Epithelial cell of prostate (primary cell): ENCODE results near the gene POU2F1.
"Not testable (repeated sequence)": the region's sequence is repeated elsewhere in the genome, so short reads cannot be mapped to it uniquely, and the experiment has no call there.

ENCODE experiments used
- DNase-seq: peaks from one replicate; pipeline ENCODE4 v3.0.0-alpha.2; 2011; ENCODE audit warnings: low read depth, low spot score
- H3K27ac ChIP-seq: fragments of 450-650 bp; 2 replicates; pipeline ENCODE4 v1.5.1; 2017; ENCODE audit warnings: mild to moderate bottlenecking

Gene POU2F1

DNA sequence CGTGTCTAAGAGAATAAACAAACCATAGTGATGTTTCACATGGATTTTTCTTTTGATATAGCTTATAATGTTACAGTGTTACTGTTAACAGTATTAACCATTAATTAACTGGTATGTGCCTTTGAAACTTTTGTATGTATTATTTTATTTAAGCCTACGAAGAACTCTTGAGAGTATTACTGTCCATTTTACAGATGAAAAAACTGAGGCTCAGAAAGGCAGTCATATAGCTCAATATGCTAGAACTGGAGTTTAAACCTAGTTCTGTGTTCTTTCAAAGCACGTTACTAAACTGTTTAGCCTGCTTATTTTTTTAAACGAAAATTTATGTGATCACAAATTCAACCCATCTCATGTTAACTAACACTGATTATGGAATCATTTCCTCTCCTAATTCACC, 83.5 kb downstream of the POU2F1 start:
- no peak overlapping the region for H3K27ac ChIP-seq
- DNase-seq = no peak

DNA sequence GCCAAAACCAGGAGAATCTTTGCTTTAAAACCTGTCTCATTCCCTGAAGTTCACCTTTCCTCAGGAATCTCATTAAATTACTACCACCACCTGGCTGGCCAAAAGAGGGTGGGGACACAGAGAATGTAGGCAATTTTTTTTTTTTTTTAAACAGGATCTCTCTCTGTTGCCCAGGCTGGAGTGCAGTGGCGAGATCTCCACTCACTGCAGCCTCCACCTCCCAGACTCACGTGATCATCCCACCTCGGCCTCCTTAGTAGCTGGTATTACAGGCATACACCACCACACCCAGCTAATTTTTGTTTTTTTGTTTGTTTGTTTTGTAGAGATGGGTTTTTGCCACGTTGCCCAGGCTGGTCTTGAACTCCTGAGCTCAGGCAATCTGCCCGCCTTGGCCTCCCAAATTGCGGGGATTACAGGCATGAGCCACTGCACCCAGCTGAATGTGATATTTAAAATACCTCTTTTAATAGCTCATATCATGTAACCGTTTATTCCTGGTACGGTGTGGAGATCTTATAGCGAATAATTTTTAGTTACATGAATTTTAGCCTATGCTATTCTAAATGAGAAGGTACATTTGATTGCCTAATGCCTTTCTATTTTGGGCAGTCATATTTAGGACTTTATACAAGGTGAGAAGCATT, 84.5 kb downstream of the POU2F1 start:
- H3K27ac ChIP-seq = peak overlapping the region; percentile 27

GRCh38 chr1:167305706-167306277, 85.1 kb downstream of the POU2F1 start:
- DNase-seq = no peak
- peak overlapping the region; percentile 27 for H3K27ac ChIP-seq

More for the DNA sequence above, 84.5 kb downstream of the POU2F1 start:
- DNase-seq = no peak

DNA sequence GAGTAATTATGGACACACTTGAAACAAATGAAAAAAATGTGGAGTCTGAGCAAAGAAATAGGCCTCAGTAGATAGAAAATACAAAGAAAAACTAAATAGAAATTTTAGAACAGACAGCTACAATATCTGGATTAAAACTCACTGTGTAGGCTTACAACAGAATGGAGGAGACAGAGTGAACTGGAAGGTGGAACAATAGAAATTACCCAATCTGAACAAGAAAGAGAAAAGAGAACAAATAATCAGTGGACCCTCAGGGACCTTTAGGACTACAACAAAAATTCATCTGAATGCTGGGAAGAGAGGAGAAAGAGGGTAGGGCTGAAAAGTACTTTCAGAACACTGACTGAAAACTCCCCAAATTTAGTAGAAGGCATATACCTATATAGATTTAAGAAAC, 90.0 kb downstream of the POU2F1 start:
- DNase-seq = no peak
- no peak overlapping the region for H3K27ac ChIP-seq

GRCh38 chr1:167312871-167313270, 92.2 kb downstream of the POU2F1 start:
- no peak for DNase-seq
- no peak overlapping the region for H3K27ac ChIP-seq

DNA sequence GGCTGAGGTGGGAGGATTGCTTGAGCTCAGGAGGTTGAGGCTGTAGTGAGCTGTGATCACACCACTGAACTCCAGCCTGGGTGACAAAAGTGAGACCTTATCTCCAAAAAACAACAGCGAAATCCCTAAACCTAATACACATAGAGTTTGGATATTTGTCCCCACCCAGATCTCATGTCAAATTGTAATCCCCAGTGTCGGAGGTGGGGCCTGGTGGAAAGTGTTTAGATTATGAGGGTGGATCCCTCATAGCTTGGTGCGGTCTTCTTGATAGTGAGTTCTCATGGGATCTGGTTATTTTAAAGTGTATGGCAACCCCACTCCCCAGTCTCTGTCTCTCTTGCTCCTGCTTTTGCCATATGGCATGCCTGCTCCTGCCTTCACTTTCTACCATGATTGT, 94.0 kb downstream of the POU2F1 start:
- no peak overlapping the region for H3K27ac ChIP-seq
- no peak for DNase-seq

- no peak for DNase-seq
Observed at GRCh38 chr1:167317463-167317862, 96.8 kb downstream of the POU2F1 start.

DNA sequence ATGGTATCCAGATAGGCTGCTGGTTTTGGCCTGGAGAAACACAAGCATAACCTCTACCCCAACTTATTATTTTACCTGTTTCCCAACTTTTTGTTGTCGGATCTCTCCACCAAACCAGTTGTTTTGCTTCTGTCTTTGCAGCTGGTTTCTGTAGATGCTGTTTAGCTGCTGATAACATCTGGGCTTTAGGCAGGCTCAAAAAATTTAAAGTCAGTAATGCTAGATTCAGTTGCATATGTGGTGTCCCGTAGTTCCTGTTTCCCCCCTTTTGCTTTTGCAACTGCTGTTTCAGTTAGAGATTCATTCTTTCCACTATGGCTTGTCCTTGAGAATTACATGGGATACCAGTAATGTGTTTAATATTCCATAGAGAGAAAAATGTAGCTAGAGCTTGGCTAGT, 98.5 kb downstream of the POU2F1 start:
- DNase-seq, H3K27ac ChIP-seq: not testable (repeated sequence)

More at GRCh38 chr1:167317463-167317862, 96.8 kb downstream of the POU2F1 start:
- no peak overlapping the region for H3K27ac ChIP-seq

GRCh38 chr1:167322483-167322882, 101.8 kb downstream of the POU2F1 start:
- no peak for DNase-seq
- H3K27ac ChIP-seq = no peak overlapping the region

DNA sequence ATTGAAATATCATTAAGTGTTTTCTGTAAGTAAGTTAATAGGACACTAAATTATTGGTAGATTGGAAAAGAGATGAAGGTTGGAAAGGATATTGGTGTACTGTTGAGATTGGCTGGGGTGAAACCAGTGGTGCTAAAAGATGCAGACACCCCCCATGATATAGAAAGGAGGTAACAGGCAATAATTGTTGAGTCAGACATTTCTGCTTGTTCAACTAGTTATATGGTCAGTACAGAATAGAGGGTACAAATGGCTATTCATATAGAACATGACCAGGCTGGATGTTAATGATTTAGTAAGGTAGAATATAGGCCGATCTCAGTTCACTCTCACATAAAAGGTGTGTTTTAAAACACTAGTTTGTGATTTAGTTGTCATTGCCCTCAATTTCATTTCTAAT, 104.5 kb downstream of the POU2F1 start:
- no peak for DNase-seq
- no peak overlapping the region for H3K27ac ChIP-seq

DNA sequence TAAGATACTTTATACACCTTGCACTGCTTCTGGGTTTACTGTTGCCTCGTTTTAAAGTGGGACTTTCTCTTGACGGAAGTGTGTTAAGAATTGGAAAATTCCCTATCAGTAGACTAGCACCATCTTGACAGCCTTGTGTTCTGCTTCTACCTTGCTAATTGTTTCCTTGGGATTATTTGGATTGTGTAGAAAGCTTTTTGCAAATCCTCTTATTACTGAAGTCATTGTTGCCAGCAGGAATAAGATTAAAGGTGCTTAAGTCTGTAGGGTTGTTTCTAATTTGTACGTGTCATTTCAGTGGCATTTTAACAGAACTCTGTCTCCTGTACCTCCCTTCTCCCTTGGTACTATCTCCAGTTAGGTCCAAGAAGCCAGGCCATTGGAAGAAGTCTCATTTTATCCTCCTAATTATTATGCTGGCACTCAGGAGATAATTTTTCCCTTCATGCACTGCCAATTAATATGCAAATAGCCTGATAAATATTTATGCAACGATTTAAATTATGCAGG, 107.7 kb downstream of the POU2F1 start:
- no peak overlapping the region for H3K27ac ChIP-seq
- no peak for DNase-seq

DNA sequence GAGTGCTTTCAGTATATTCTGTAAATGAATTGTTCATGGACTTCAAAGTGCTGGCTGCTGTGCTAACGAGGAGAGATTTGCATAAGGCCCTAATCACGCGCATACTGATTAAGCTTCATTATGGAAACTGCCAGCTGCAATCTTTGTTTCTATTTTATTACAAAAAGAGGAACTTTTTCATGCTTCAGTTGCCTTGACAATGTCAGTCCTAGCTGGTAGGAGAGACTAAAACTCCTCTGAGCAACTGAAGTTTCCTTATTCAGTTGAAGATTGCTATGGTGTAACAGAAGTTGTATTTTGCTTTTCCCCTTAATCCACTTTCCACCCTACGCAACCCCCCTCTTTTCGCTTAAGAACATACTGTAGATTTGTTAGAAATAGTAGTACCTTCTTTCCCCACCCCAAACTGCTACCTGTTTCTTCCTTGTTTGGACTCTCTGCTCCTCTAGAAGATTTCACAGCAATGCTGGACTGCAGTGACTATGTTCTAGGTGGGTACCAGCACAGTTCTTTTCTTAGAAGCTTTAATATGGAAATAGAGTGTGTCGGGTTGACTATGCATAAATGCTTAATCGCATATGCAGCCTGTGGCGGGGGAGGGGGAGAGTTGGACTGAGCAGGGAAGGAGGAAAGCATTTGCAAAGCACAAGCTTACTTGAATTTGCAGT, 108.3 kb downstream of the POU2F1 start:
- no peak overlapping the region for H3K27ac ChIP-seq
- no peak for DNase-seq

- DNase-seq = no peak
- no peak overlapping the region for H3K27ac ChIP-seq
Observed at GRCh38 chr1:167330601-167331293, 110.1 kb downstream of the POU2F1 start.

- H3K27ac ChIP-seq = no peak overlapping the region
- no peak for DNase-seq
Observed at GRCh38 chr1:167331650-167332049, 111.0 kb downstream of the POU2F1 start.

DNA sequence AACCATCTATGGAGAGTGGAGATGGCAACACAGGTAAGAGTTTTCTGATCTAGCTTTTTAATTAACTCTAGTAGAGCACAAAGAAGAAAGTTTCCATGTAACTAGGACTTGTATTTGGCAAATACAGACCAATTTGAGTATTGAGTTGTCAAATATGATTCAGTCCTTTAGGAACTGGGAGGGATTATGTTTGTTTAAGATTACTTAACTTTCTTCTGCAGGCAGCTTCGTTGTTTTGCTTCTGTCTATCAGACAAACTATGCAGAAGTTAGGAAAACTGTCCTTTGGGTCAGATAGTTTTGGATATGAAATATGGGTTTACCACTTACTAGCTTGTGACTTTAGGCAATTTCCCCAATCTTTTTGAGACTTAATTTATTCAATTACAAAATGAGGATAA, 111.8 kb downstream of the POU2F1 start:
- H3K27ac ChIP-seq = no peak overlapping the region
- DNase-seq = no peak

DNA sequence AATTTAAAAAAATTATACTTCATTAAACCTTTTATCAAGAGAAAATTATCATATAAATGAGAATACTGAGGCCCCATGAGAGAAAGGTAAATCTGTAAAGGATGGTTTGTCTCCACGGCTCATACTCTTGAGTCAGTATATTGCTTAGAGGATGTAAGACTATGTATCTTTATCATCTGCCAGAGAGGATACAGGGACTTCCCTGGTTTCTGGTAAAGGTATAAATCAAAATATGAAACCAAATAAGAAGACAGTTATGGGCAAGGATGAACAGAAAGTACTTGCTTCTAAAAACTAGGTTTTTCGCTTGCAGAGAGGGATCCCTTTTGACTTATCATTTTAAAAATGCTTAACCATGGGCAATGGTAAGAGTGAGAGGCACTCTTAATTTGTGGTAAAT, 112.4 kb downstream of the POU2F1 start:
- no peak for DNase-seq
- H3K27ac ChIP-seq = no peak overlapping the region

- DNase-seq = no peak
Observed at GRCh38 chr1:167333703-167334102, 113.0 kb downstream of the POU2F1 start.

GRCh38 chr1:167339405-167339804, 118.7 kb downstream of the POU2F1 start:
- no peak overlapping the region for H3K27ac ChIP-seq
- no peak for DNase-seq

More at GRCh38 chr1:167333703-167334102, 113.0 kb downstream of the POU2F1 start:
- H3K27ac ChIP-seq = no peak overlapping the region

- no peak overlapping the region for H3K27ac ChIP-seq
- no peak for DNase-seq
Observed at GRCh38 chr1:167342846-167343245, 122.2 kb downstream of the POU2F1 start.

- no peak overlapping the region for H3K27ac ChIP-seq
- DNase-seq = no peak
Observed at GRCh38 chr1:167344112-167344511, 123.4 kb downstream of the POU2F1 start.
